Neural cell (in vitro differentiated cells): ENCODE measurements around the gene GRID2IP. TPM values are rescaled to one million over a fixed set of nuclear protein-coding genes. Genes with fewer than 3 reads are reported as not detected.

Experiments used
- H2AFZ ChIP-seq: fragments of 200-600, 300-800 bp; sonication (generic), shearing (Covaris generic); 2 replicates; pipeline ENCODE4 v1.6.0; 2014; ENCODE audit warnings: low read depth, mild to moderate bottlenecking, antibody characterized with exemption, low read length, moderate library complexity
- H3F3A ChIP-seq: fragments of 200-600 bp; shearing (Covaris generic); 2 replicates; pipeline ENCODE4 v1.6.1; 2016; ENCODE audit warnings: mild to moderate bottlenecking, moderate library complexity, mixed read lengths, antibody characterized with exemption, low read length; ENCODE audit not compliant: insufficient read depth, poor library complexity, severe bottlenecking
- H3K27ac ChIP-seq: fragments of 200-600, 300-800 bp; sonication (generic), shearing (Covaris generic); 2 replicates; pipeline ENCODE4 v1.5.1; 2014; ENCODE audit warnings: mild to moderate bottlenecking, low read length, moderate library complexity
- H3K27me3 ChIP-seq: fragments of 300-800, 200-600 bp; sonication (generic), shearing (Covaris generic); 2 replicates; pipeline ENCODE4 v1.6.0; 2014; ENCODE audit warnings: mild to moderate bottlenecking, low read depth, low read length, moderate library complexity; ENCODE audit not compliant: insufficient read depth
- H3K36me3 ChIP-seq: fragments of 300-800, 200-600 bp; sonication (generic), shearing (Covaris generic); 2 replicates; pipeline ENCODE4 v1.5.1; 2014; ENCODE audit warnings: mild to moderate bottlenecking, antibody characterized with exemption, low read length, moderate library complexity; ENCODE audit not compliant: insufficient read depth
- H3K4me2 ChIP-seq: fragments of 300-800, 200-600 bp; sonication (generic), shearing (Covaris generic); 2 replicates; pipeline ENCODE4 v1.6.0; 2014; ENCODE audit warnings: mild to moderate bottlenecking, low read length
- H3K4me3 ChIP-seq: fragments of 300-800, 200-600 bp; sonication (generic), shearing (Covaris generic); 2 replicates; pipeline ENCODE4 v1.5.1; 2014; ENCODE audit warnings: mild to moderate bottlenecking, low read length, moderate library complexity
- H3K79me2 ChIP-seq: fragments of 200-600 bp; shearing (Covaris generic); replicated peaks from 2 replicates; pipeline ENCODE4 v1.6.0; 2014; ENCODE audit warnings: mild to moderate bottlenecking, low read length, moderate library complexity; ENCODE audit not compliant: insufficient read depth
- H3K9ac ChIP-seq: fragments of 300-800, 200-600 bp; sonication (generic), shearing (Covaris generic); 2 replicates; pipeline ENCODE4 v1.6.1; 2016; ENCODE audit warnings: mild to moderate bottlenecking, low read length, mixed read lengths
- H3K9me2 ChIP-seq: fragments of 200-600 bp; shearing (Covaris generic); 2 replicates; pipeline ENCODE4 v1.6.1; 2016; ENCODE audit warnings: mild to moderate bottlenecking, low read length, mixed read lengths; ENCODE audit not compliant: insufficient read depth
- H3K9me3 ChIP-seq: fragments of 200-600, 300-800 bp; sonication (generic), shearing (Covaris generic); 2 replicates; pipeline ENCODE4 v1.6.1; 2016; ENCODE audit warnings: mild to moderate bottlenecking, mixed run types, low read length, moderate library complexity, mixed read lengths
- H4K20me1 ChIP-seq: fragments of 200-600 bp; shearing (Covaris generic); 2 replicates; pipeline ENCODE4 v1.6.1; 2016; ENCODE audit warnings: mild to moderate bottlenecking, mixed run types; ENCODE audit not compliant: insufficient read depth
- CTCF ChIP-seq: fragments of 450-650 bp; IDR thresholded peaks from 2 replicates; pipeline ENCODE4 v1.5.1; 2014; ENCODE audit warnings: antibody characterized with exemption, mild to moderate bottlenecking, moderate library complexity; ENCODE audit not compliant: poor library complexity, severe bottlenecking
- EP300 ChIP-seq: fragments of 450-650 bp; conservative IDR thresholded peaks from 2 replicates; pipeline ENCODE4 v1.6.1; 2014; ENCODE audit warnings: antibody characterized with exemption, mild to moderate bottlenecking, moderate library complexity; ENCODE audit not compliant: poor library complexity, severe bottlenecking
- EZH2 ChIP-seq: fragments of 200-600, 300-800 bp; shearing (Covaris generic), sonication (generic); IDR thresholded peaks from 2 replicates; pipeline ENCODE4 v1.6.1; 2014; ENCODE audit warnings: antibody characterized with exemption, low read length, borderline replicate concordance, mild to moderate bottlenecking; ENCODE audit not compliant: insufficient read depth, poor library complexity, severe bottlenecking
- MXI1 ChIP-seq: fragments of 450-650 bp; conservative IDR thresholded peaks from 2 replicates; pipeline ENCODE4 v1.6.1; 2014; ENCODE audit warnings: antibody characterized with exemption, mild to moderate bottlenecking; ENCODE audit not compliant: poor library complexity, severe bottlenecking
- POLR2AphosphoS5 ChIP-seq: IDR thresholded peaks from 2 replicates; pipeline ENCODE4 v1.6.1; 2012
- RAD21 ChIP-seq: fragments of 450-650 bp; conservative IDR thresholded peaks from 2 replicates; pipeline ENCODE4 v1.6.1; 2014; ENCODE audit warnings: antibody characterized with exemption, mild to moderate bottlenecking, moderate library complexity
- REST ChIP-seq: IDR thresholded peaks from 2 replicates; pipeline ENCODE4 v1.6.1; 2012; ENCODE audit warnings: borderline replicate concordance
- SMC3 ChIP-seq: fragments of 450-650 bp; conservative IDR thresholded peaks from 2 replicates; pipeline ENCODE4 v1.6.1; 2014; ENCODE audit warnings: antibody characterized with exemption, mild to moderate bottlenecking, moderate library complexity; ENCODE audit not compliant: poor library complexity
- TAF1 ChIP-seq: IDR thresholded peaks from 2 replicates; pipeline ENCODE4 v1.6.1; 2012; ENCODE audit warnings: low read depth
- polyA plus RNA-seq: library from polyadenylated mRNA; depleted of rRNA; stranded (reverse); fragments of >200 nt; gene quantifications from 2 replicates; pipeline ENCODE4 v1.2.3, GENCODE V29; 2014

The GRID2IP gene
- polyA plus RNA-seq, 1 donor from 2014 or later: 0.32 TPM

- H4K20me1 ChIP-seq: no peaks in the 10 kb centered on the region
- H3K27me3 ChIP-seq: no peaks in the 10 kb centered on the region
- H3K4me3 ChIP-seq: peak overlapping the region; percentile 97
- H3F3A ChIP-seq: no peaks in the 10 kb centered on the region
- H3K9me3 ChIP-seq: no peaks in the 10 kb centered on the region
- H3K4me2 ChIP-seq: no peak overlapping the region
- H2AFZ ChIP-seq: no peak overlapping the region
- H3K36me3 ChIP-seq: no peaks in the 10 kb centered on the region
- TF ChIP-seq MXI1: no peak
- no peak for TF ChIP-seq RAD21
- H3K9me2 ChIP-seq: no peaks in the 10 kb centered on the region
- peaks cover 18% of the 10 kb centered on the region for H3K79me2 ChIP-seq
- no peak overlapping the region for H3K9ac ChIP-seq
- no peak overlapping the region for H3K27ac ChIP-seq
These were observed 102.2 kb downstream of the GRID2IP start for GRCh38 chr7:6448943-6449543.

GRCh38 chr7:6447581-6448199 lies 103.6 kb downstream of the GRID2IP start, which contains the start of gene DAGLB:
Gene DAGLB (minus strand): TSS chr7:6447954. CDS start chr7:6447842, 112 bp downstream.
- TF ChIP-seq TAF1: peak; percentile 61
- no peak for TF ChIP-seq EP300
- TF ChIP-seq POLR2AphosphoS5: peak; percentile 98
- no peak for TF ChIP-seq RAD21
- no peak for TF ChIP-seq EZH2
- peak; percentile 69 for TF ChIP-seq MXI1
- TF ChIP-seq REST: peak; percentile 1
- peak; percentile 24 for TF ChIP-seq CTCF
- TF ChIP-seq SMC3: no peak
- H3K4me3 ChIP-seq: peak within 1 kb of the TSS; percentile 97
- H3K9ac ChIP-seq: peak within 1 kb of the TSS; percentile 95
- H3K27me3 ChIP-seq: no peaks in the 10 kb centered on the region
- peaks cover 27% of the 10 kb centered on the region for H3K79me2 ChIP-seq
- no peaks in the 10 kb centered on the region for H3F3A ChIP-seq
- H3K27ac ChIP-seq: peak within 1 kb of the TSS; percentile 93
- no peaks in the 10 kb centered on the region for H3K36me3 ChIP-seq
- peak within 1 kb of the TSS; percentile 55 for H3K4me2 ChIP-seq
- H4K20me1 ChIP-seq: no peaks in the 10 kb centered on the region
- H2AFZ ChIP-seq: peak within 1 kb of the TSS; percentile 96
- no peaks in the 10 kb centered on the region for H3K9me2 ChIP-seq
- H3K9me3 ChIP-seq: no peaks in the 10 kb centered on the region

Other genes with a start within 250 kb of the GRID2IP start
- gene FAM220A, start 202.5 kb downstream of the GRID2IP start, polyA plus RNA-seq: 48.1 and 54.2 TPM in 2 replicates
- gene RAC1, start 176.9 kb downstream of the GRID2IP start, polyA plus RNA-seq: 48.8 and 53.8 TPM in 2 replicates
- 32.3 and 48.9 TPM in 2 replicates for gene DAGLB, start 103.5 kb downstream of the GRID2IP start, polyA plus RNA-seq
- 69.5 and 71.2 TPM in 2 replicates for gene KDELR2, start 67.3 kb downstream of the GRID2IP start, polyA plus RNA-seq
- 52.2 and 55.9 TPM in 2 replicates for gene ZDHHC4, start 26.0 kb upstream of the GRID2IP start, polyA plus RNA-seq
- gene INTS15, start 38.6 kb upstream of the GRID2IP start, polyA plus RNA-seq: 32.0 and 36.2 TPM in 2 replicates
- gene ZNF853, start 64.1 kb upstream of the GRID2IP start, polyA plus RNA-seq: 8.7 and 12.9 TPM in 2 replicates
- 22.2 and 31.6 TPM in 2 replicates for gene ZNF316, start 85.9 kb upstream of the GRID2IP start, polyA plus RNA-seq
- gene ZNF12, start 155.5 kb upstream of the GRID2IP start, polyA plus RNA-seq: 26.0 and 27.9 TPM in 2 replicates
- 0.22 TPM in 1 of 2 replicates, not detected in the other for gene RSPH10B2, start 202.6 kb upstream of the GRID2IP start, polyA plus RNA-seq